Stomach (tissue), 9 donors: Measurements from ENCODE around the gene ZXDC. TPM values are rescaled to one million over a fixed set of nuclear protein-coding genes. Genes with fewer than 3 reads are reported as not detected.
A peak's percentile ranks its signal among the peaks of the same experiment; 100 is the strongest.

Experiments used
- DNase-seq, 2 donors: peaks; one replicate each; pipeline versions ENCODE4 v3.0.0 to v3.0.0-alpha.2; 2013 to 2019
- H3K27ac ChIP-seq, 5 donors: fragments of 200-600 bp in 4 of 5; sonication (generic) in 4 of 5; one replicate each; pipeline ENCODE4 v1.5.1; 2013 to 2019; ENCODE audit warnings: mild to moderate bottlenecking in 1 of 5, moderate library complexity in 1 of 5
- H3K27me3 ChIP-seq, 3 donors: fragments of 200-600 bp; sonication (generic); one replicate each; pipeline ENCODE4 v1.5.1; 2017 to 2019; ENCODE audit warnings: mixed run types in 1 of 3
- H3K36me3 ChIP-seq, 4 donors: fragments of 200-600 bp; sonication (generic); 1 replicate in 3 of 4; 2 replicates in 1 of 4; pipeline ENCODE4 v1.5.1; 2016 to 2019
- H3K4me1 ChIP-seq, 4 donors: fragments of 200-600 bp; sonication (generic); one replicate each; pipeline ENCODE4 v1.5.1; 2016 to 2019
- H3K4me3 ChIP-seq, 4 donors: fragments of 200-600 bp; sonication (generic) in 3 of 4; one replicate each; pipeline ENCODE4 v1.5.1; 2016 to 2019; ENCODE audit warnings: mild to moderate bottlenecking in 1 of 4
- H3K9me3 ChIP-seq, 4 donors: fragments of 200-600 bp; sonication (generic); one replicate each; pipeline ENCODE4 v1.5.1; 2016 to 2019
- CTCF ChIP-seq, 7 experiments: fragments of 450-650 bp in 4 of 7; fragments of 200-600 bp in 3 of 7; sonication (generic) in 3 of 7; IDR thresholded peaks; one replicate each; pipeline ENCODE4 v1.5.1; 2016 to 2019; ENCODE audit warnings: antibody characterized with exemption in 7 of 7, control low read depth in 2 of 7, mild to moderate bottlenecking in 1 of 7
- EP300 ChIP-seq: sonication (generic); formaldehyde crosslinking; IDR thresholded peaks from one replicate; pipeline ENCODE4 v1.6.1; 2017; ENCODE audit warnings: antibody characterized with exemption
- POLR2A ChIP-seq, 4 donors: fragments of 450-650 bp; IDR thresholded peaks; one replicate each; pipeline ENCODE4 v1.6.1; 2016; ENCODE audit warnings: antibody characterized with exemption in 4 of 4, control low read depth in 2 of 4, mild to moderate bottlenecking in 1 of 4, moderate library complexity in 1 of 4
- POLR2AphosphoS5 ChIP-seq, 3 donors: sonication (generic); formaldehyde crosslinking; IDR thresholded peaks; one replicate each; pipeline ENCODE4 v1.6.1; 2016; ENCODE audit warnings: antibody characterized with exemption in 3 of 3
- WGBS, 5 donors: extraction: QIAGEN DNeasy Blood & Tissue Kit in 3 of 5; methylation state at CpG; one replicate each; pipeline versions ENCODE4 v1.1.5 to v1.1.7; 2013 to 2018; 5-methylcytosine and 5-hydroxymethylcytosine counted together
- intact Hi-C: fragments of 100-400 bp; cut with DNase I; formaldehyde crosslinking; loops from one replicate; pipeline ENCODE4 v1.15.1; 2023; ENCODE audit warnings: low total_unique reads
- polyA plus RNA-seq, 3 donors: library from polyadenylated mRNA; stranded (reverse); fragments of 200-250 nt; gene quantifications; one replicate each; pipeline ENCODE4 v1.2.3, GENCODE V29; 2013
- total RNA-seq, 5 donors: library from RNA; depleted of rRNA; stranded (reverse); fragments of >200 nt; gene quantifications; one replicate each; pipeline versions ENCODE4 v1.1.0 to v1.2.3, GENCODE V29; 2014 to 2016
- donor health status: healthy with polysubstance abuse.
- donor health status: Bipolar disorder and iron deficiency.
- donor health status: healthy.

Gene ZXDC
- total and polyA plus RNA-seq, 8 donors = 6.1 to 73.2 (median 22.4) TPM

GRCh38 chr3:126408099-126408498 is 67.6 kb downstream of the ZXDC start:
- no peaks in the 10 kb centered on the region for H3K36me3 ChIP-seq
- H3K27ac ChIP-seq = no peak overlapping the region
- no peaks in the 10 kb centered on the region for H3K9me3 ChIP-seq
- no peak for DNase-seq
- WGBS, 5 donors = 79 to 86% (median 83%) methylated on average over 5 of the region's 5 CpGs
- H3K4me1 ChIP-seq = no peaks in the 10 kb centered on the region
- TF ChIP-seq EP300 (no peak), CTCF (IDR thresholded peaks at IDR 0.05) (no peak), POLR2A (IDR thresholded peaks at IDR 0.05) (no peak), POLR2AphosphoS5 (IDR thresholded peaks at IDR 0.05) (no peak)
- H3K4me3 ChIP-seq = no peak overlapping the region
- H3K27me3 ChIP-seq = peaks cover 0 to 28% (median 6%) of the 10 kb centered on the region in 3 donors
- intact Hi-C loops = no loop called here

GRCh38 chr3:126407412-126408044 is 68.2 kb downstream of the ZXDC start:
- Histone ChIP-seq H3K27ac (no peak overlapping the region), H3K27me3 (peaks cover 0 to 27% (median 6%) of the 10 kb centered on the region in 3 donors), H3K4me1 (no peaks in the 10 kb centered on the region), H3K4me3 (no peak overlapping the region), H3K36me3 (no peaks in the 10 kb centered on the region), H3K9me3 (no peaks in the 10 kb centered on the region)
- 74 to 84% (median 81%) methylated on average over 5 of the region's 5 CpGs for WGBS, 5 donors
- DNase-seq = no peak
- intact Hi-C loops = no loop called here
- TF ChIP-seq POLR2AphosphoS5 (IDR thresholded peaks at IDR 0.05) (no peak), POLR2A (IDR thresholded peaks at IDR 0.05) (no peak), CTCF (IDR thresholded peaks at IDR 0.05) (no peak)

GRCh38 chr3:126406389-126407296 is 69.0 kb downstream of the ZXDC start:
- TF ChIP-seq EP300 (no peak), POLR2A (IDR thresholded peaks at IDR 0.05) (no peak), POLR2AphosphoS5 (IDR thresholded peaks at IDR 0.05) (no peak), CTCF (IDR thresholded peaks at IDR 0.05) (no peak)
- H3K27me3 ChIP-seq = peaks cover 0 to 36% (median 10%) of the 10 kb centered on the region in 3 donors
- peak in 1 of 2 donors; percentile 15 for DNase-seq
- H3K36me3 ChIP-seq = no peaks in the 10 kb centered on the region
- WGBS, 5 donors = 81 to 88% (median 83%) methylated on average over 11 to 15 of the region's 15 CpGs
- no peak overlapping the region for H3K4me3 ChIP-seq
- no peak overlapping the region for H3K27ac ChIP-seq
- H3K4me1 ChIP-seq = no peaks in the 10 kb centered on the region
- no peaks in the 10 kb centered on the region for H3K9me3 ChIP-seq
- intact Hi-C loops = no loop called here

GRCh38 chr3:126402666-126403302 is 72.9 kb downstream of the ZXDC start:
- Histone ChIP-seq H3K27me3 (peaks cover 0 to 37% (median 10%) of the 10 kb centered on the region in 3 donors), H3K9me3 (no peaks in the 10 kb centered on the region), H3K4me1 (no peaks in the 10 kb centered on the region), H3K36me3 (no peaks in the 10 kb centered on the region), H3K4me3 (no peak overlapping the region), H3K27ac (no peak overlapping the region)
- intact Hi-C loops = no loop called here
- 77 to 87% (median 86%) methylated on average over 12 of the region's 12 CpGs for whole genome bisulfite sequencing, 5 donors
- DNase-seq = peak in 1 of 2 donors; percentile 16
- TF ChIP-seq CTCF (IDR thresholded peaks at IDR 0.05) (no peak), POLR2A (IDR thresholded peaks at IDR 0.05) (no peak), POLR2AphosphoS5 (IDR thresholded peaks at IDR 0.05) (no peak), EP300 (no peak)
